AG20443 (cell line): ENCODE measurements around the gene LEFTY1.

Source experiments
- DNase-seq: peaks from one replicate; pipeline ENCODE4 v3.0.0; 2012; ENCODE audit warnings: low spot score, mixed read lengths

The LEFTY1 gene

DNA sequence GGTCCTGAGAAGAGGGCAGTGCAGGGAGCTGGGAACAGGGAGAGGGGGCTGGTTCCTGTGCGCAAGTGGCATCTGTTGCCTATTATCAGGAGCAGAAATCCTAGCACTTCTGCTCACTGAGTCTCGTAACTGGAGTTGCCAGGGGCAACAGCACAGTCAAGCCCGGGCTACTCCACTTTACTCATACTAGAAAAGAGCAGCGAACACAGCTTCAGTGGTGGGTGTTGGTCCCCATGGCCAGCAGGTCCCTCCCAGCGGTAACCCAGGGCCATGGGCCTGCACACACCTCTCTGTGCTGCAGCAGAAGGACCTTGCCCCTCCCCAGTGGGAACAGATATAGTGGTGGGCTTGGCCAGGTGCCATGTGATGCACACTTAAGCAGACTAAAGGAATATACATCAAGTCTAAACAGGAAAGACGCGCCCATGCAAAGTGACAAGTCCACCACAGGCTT is 26.6 kb upstream of the LEFTY1 start:
- DNase-seq, result no peak

DNA sequence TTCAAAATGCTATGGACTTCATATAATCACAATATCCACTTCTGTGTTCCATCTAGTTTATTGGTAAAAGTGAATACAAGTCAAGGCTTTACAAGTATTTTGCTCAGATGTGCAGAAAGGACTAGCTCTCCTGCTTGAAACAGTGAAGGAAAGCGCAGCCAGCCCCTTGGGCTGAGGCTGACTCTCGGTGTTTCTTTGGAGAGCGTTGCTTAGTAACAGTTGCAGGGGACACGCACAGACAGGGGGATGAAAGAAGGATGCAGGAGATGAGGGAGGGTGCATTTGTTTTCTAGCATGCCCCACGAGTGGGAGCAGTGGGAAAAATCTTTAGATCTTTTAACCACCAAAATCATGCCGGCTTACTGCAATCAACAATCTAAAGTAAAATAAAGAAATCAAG is 26.0 kb upstream of the LEFTY1 start:
- DNase-seq, result no peak

DNA sequence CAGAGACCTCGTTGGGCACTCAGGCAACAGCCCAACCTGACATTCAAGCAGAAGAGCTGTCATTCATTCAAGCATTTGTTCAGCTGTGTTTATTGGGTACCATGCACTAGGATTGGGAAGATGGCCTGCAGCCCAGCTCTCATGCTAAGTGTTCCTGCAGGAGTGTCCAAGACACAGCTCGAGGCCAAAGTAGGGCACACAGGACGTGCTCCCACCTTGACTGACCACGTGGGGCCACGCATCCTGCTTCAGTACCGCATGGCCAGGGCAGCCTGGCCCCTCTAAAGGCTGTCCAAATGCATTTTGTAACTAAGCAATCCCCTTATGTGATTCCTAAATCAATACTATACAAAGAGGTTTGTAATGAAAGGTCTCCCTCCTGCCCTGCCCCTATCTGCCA is 25.4 kb upstream of the LEFTY1 start:
- no peak for DNase-seq

DNA sequence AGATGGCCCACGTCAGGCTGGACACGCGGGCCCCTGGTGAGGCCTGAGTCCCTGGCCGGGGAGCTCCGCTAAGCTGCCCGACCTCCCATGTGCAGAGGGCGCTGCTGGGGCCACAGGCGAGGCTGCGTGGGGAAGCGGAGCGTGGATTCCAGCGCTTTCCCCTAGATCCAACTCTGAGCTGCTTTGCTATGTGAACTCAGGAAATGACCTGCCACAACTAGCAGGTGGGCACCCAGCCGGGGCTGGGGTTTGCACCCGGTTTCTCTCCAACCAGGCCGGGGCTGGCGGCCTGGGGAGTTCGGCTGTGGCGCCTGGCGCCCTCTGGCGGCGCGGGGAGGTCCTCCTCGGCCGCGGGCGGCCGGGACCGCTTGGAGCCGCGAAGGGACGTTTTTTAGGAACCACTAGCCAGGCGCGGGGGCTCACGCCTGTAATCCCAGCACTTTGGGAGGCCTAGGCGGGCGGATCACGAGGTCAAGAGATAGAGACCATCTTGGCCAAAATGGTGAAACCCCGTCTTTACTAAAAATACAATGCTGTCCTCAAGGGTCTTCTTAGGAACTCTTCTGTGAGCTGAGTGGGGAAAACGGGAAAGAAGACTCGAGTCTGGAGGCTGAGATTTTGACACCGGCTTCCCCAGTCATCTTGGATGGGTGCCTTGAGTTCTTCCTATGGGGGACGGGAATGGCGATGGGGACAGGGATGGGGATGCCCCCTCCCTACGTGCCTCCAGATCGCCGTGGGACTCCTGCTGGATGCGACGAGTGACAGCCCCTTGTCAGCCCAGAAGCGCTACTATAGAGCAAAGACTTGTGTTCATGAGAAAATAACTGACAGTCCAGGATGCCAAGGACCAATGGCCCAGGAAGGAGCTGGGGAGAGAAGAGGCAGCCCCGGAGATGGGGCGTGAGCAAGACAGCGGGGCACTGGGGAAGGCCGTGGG is 22.5 kb upstream of the LEFTY1 start:
- DNase-seq, result peak; percentile 91

DNA sequence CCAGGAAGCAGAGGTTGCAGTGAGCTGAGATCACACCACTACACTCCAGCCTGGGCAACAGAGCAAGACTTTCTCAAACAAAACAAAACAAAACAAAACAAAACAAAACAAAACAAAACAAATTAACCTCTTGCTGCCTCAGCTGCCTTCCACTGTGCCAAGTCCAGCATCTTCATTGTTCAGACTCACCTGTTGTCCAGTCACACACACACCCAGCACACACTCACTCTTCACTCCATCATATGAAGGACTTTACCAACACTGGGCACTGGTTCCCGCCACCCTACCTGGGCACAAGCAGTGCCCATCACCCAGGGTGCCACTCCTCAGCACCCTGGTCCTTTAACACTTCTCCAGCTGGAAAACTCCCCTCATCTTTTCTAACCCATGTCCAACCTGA is 20.5 kb upstream of the LEFTY1 start:
- no peak for DNase-seq

DNA sequence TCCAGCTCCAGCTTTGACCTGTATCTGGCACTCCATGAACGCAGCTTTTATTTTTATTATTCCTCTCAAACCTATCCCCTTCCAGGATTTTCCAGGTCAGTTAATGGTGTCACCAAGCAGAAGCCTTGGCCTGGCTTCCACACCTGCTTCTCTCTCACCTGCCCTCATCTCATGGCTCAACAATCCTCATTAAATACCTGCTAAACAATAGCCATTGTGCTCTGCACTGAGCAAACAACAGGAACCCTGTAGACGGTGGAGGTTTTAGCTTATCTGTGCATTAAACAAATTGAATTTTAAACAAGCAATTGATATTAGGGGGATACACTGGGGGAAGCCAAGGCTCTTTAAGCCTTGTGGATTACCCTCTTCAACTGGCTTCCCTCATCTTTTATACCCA is 19.8 kb upstream of the LEFTY1 start:
- DNase-seq, result no peak

DNA sequence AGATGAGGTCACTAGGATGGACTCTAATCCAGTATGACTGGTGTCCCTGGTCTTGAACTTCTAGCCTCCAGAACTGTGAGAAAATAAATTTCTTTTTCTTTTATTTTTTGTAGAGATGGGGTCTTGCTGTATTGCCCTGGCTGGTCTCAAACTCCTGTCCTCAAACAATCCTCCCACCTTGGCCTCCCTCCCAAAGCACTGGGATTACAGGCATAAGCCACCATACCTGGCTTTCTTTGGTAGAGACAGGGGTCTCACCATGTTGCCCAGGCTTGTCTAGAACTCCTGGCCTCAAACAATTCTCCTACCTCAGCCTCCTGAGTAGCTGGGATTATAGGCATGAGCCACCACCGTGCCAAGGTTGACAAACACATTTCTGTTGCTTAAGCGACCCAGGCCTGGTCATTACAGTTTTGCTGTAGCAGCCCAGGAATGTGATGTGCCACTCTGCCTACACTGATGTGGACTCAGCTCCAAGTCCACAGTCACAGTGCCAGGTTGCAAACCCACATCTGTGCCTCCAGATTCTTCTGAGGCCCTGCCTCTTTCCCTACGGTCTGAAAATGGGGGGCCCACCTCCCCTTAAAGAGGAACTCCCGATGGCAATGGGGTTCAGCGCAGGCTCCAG is 19.2 kb upstream of the LEFTY1 start:
- no peak for DNase-seq

DNA sequence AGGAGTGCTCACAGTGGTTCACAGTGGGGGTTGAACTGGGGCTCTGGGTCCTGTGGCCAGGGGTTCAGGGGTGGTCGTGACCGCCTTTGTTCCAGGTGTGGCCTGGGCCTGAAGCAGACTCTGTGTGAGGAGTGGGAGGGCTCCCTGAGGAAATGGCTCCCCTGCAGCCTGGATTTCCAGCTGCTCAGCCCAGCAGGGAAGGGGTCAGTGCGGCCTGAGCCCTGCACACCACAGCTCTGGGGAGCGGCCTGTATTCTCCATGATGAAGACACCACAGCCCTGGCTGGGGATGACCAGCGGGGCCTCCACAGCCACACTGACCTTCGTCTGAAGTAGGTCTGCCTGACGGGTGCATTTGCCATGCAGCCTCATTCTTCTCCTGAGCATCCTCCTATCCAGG is 18.4 kb upstream of the LEFTY1 start:
- DNase-seq, result no peak

DNA sequence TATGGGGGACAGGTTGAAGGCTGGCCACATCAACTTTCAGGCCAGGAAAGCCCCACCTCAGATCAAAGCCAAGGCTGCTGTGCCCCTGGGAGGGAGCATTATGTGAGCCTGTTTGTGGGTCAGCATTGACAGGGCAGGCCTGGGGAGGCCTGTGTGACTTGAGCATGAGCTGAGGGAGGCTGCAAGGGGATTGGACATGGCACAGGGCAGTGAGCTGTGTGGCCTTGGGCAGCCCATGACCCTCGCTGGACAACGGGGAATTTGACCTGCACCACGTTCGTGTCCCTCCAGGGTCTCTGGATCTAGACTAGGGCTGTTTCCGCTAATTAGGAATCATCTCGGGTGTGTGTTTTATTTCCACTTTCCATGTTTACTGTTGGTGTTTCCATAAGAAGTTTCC is 17.5 kb upstream of the LEFTY1 start:
- DNase-seq, result no peak

DNA sequence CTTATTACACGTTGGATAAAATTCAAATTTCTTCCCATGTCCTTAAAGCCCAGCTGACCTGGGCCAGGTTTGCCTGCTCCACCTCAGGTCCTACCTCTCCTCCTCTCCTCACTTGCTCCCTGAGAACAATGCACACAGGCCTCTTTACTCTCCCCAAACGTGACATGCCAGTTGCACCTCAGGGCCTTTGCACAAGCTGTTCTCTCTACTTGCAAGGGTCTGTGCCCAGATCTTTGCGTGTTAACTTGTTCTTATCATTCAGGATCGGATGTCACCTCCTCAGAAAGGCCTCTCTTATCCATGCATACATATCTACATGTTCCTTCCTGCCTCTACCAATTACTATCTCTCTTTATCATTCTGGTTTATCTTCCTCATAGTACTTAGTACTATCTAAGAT is 14.7 kb upstream of the LEFTY1 start:
- no peak for DNase-seq

DNA sequence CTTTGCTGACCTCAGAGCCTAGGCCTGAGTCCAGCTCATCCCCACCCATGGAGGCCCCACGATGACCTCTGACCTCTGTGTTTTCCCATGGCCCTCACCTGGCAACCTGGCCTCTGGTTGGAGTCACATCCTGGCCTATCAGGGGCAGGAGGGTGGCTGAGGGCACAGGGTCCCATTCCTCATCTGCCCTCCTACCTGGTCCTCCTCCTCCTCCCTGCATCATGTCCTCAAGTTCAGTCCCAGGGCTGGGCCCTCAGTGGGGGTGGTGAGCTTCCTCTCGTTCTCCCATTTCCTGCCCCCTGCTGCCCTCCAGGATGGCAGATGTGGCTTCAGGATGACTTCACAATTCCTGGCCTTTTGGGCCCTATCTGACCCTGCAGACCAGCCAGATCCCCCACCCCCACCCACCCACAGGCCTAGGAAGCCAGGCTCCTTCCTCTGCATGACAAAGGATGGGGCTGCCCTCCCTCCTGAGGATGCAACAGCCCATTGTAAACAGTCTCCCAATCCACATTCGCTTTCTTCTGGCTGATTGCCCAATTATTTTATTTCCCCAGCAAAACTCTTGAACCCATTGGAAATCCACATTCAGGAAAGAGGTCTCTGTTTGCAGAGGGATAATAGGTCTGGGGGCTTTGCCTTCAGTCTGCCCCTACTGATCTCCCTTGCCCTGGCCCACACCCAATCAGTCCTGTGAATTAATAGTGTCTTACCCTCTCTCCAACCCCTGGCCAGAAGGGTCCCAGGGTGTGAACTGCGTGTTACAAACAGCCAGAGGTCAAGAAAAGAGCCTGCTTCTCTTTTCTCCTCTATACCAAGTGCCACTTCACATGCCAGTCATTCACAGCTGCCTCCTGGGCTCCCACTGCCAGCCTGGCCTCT is 10.3 kb upstream of the LEFTY1 start:
- DNase-seq, result no peak

DNA sequence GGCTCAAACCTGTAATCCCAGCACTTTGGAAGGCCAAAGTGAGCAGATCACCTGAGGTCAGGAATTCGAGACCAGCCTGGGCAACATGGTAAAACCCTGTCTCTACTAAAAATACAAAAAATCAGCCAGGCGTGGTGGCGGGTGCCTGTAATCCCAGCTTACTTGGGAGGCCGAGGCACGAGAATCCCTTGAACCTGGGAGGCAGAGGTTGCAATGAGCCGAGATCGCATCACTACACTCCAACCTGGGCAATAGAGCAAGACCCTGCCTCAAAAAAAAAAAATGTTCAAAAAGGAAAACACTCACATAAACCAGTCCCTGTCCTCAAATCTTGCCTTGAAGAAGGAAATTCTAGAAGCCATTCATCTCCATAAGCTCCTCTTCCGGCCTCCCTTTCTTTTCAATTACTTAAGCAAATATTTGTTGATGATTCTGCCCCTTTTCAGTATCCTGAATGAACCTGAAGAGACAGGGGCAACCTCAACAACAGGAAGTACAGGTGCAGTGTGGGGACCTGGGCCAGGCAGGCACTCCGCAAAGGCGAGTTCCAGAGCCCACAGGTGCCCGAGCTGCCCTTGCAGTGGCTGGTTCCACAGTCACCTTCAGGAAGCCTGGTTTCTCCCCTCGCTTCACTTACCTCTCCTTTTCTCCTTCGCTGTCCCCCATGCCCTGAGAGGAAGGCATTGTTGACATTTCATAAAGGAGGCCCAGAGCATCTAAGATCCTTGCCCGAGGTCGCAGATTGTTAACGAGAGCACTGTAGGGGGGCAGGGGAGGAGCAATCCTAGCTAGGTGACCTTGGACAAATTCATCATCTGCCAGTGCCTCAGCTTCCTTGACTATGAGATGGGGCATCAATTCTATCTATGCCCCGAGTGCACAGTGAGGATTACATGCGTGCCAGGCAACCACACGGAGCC is 8.9 kb upstream of the LEFTY1 start:
- no peak for DNase-seq

DNA sequence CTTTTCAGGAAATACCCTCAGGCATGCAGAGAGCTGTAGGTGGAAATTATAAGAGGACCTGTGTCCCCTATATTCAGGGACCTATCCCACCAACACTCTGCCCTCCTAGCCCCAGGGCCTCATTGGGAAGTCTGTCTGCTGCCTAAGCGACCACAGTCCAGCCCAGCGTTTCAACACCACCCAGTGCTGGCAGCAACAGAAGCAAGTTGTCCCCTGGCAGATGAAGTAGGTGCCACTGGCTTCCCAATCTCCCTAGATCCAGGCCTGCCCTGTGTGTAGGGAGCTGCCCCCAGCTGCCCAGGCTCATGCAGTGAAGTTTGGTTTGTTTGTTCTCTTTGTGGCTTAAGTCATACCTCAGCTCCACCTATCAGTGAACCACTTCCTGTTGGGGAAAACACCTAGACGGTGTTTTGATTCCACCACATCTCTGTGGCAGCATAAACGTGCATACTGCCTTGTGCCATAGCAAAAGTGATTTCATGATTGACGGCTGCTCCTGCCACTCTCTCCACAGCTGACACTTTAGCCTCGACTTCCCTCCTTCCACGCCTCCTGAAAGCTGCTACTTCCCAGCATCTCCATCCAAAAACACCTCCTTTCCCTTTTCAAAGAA is 8.1 kb upstream of the LEFTY1 start:
- no peak for DNase-seq

DNA sequence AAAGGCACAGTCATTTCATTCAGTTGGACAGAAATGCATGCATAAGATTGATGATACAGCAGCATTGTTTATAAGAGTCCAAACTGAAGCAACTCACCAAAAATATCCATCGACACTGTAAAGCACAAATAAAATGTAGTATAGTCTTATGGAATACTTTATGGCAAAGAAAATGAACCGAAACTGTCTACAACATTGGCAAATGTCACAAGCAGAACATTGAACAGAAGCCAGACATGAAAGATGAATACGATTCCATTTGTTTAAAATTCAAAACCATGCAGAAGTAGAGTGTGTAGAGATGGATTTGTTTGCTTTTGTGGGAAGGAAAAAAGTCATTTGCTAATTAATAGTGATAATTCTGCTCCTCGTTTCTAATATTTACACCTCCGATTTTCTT is 7.5 kb upstream of the LEFTY1 start:
- DNase-seq, result no peak

DNA sequence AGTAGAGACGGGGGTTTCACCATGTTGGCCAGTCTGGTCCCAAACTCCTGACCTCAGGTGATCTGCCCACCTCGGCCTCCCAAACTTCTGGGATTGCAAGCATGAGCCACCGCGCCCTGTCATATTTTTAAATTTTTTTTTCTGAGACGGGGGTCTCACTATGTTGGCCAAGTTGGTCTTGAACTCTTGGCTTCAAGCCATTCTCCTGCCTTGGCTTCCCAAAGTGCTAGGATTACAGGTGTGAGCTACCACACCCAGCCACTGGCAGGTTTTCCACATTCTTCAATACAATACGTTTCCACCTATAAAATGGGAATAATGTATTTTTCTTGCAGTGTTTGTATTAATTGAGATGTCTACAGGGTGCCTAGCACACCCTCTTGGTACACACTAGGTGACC is 3.4 kb upstream of the LEFTY1 start:
- no peak for DNase-seq

DNA sequence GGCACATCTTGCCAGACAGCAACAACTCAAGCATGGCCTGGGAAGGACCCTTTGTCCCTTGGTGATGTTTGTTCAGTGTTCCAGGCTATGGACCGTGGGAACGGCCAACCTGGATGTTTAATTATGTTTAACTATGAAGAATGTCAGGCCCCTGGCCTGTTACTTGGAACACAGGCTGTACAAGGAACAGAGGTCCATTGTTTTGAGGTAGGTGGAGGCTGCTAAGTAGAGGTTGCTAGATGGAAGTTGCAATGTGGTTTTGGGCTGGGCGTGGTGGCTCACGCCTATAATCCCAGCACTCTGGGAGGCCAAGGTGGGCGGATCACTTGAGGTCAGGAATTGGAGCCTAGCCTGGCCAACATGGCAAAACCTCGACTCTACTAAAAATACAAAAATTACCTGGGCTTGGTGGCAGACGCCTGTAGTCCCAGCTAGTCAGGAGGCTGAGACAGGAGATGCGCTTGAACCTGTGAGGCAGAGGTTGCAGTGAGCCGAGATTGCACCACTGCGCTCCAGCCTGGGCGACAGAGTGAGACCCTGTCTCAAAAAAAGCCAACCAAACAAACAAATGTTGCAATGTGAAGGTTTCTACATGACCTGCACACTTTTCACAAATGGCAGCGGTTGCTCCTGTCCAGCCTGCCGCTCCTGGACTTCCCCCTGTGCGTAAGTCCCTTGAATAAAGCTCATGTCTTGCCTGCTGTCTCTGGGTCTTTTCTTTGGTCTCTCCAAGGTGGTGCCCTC is 2.5 kb upstream of the LEFTY1 start:
- no peak for DNase-seq

DNA sequence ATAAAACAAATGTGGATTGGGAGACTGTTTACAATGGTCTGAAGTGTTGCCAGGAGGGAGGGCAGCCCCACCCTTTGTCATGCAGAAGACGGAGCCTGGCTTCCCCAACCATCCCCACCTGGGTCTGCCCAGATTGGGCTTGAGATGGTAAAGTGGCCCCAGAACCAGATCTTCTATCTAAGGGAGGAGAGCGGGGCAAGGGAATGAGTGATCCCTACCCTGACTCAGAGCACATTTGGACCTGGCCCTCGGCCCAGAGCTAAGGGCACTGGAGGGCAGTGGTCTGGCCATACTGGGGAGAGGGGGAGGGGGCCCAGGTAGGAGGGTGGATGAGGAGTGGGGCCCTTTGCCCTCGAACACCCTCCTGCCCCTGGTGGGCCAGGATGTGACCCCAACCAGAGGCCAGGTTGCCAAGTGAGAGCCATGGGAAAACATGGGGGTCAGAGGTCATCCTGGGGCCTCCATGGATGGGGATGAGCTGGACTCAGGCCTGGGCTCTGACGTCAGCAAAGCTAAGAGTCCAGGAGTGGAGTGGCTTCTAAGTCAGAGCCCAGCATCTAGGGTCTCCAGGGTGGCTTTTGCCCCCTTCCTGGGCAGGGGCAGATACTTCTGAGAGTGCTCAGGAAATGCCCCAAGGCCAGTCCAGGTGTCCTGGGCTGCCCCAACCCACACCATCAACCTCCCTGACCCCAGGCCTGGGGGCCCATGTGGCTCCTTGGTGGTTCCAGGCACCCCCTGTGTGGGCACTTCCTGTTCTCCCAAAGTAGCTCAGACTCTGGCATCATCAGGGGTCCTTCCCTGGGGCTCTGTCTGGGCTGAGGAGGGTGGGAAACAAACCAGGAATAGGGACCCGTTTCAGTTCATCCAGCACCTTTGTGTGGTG is 1.6 kb upstream of the LEFTY1 start:
- no peak for DNase-seq

DNA sequence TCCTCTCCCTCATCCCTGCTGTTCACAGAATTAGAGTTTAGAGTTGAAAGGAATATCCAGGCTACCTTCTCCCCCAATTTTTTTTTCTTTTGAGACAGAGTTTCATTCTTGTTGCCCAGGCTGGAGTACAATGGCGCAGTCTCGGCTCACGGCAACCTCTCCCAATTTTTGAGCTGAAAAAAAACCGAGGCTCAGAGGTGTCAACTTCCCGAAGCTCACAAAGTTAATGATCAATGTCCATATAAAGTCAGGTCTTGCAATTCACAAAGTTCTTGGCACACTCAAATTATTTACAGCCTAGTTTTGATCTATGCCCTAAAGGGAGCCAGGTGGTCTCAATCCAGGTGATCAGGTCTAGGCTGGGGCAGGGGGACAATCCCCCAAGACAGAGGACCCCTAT is 797 bp upstream of the LEFTY1 start:
- DNase-seq, result no peak

DNA sequence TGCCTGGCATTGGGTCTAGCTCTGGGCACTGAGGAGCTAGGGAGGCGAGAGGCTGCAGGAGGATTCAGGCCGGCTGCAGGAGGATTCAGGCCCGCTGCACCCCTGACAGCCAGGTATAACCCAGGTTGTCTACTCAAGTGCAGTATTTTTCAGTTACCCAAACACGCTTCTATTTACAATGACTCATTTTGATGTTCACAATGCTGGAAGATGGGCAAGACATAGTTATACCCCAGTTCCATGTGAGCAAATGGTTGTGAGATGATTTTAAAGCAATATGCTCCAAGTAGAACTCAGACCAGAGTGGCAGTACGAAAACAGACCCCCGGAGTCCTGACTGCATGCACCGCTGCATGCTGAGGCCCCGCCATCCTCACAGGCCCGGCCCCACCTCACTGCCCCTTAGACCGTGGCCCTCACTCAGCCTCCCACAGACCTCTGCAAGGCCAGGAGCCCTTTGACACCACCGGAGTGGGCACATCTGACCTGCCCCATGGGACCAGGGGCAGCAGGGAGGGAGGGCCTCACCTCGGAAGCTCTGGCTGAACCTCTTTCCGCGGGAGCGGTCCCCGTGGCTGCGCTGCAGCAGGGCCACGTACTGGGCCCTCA is 553 bp downstream of the LEFTY1 start:
- DNase-seq, result no peak
